Myometrial cell (primary cell): ENCODE data around the gene COPB2. TPM values are rescaled to one million over a fixed set of nuclear protein-coding genes. Genes with fewer than 3 reads are reported as not detected.

Source experiments
- total RNA-seq: library from RNA; depleted of rRNA; stranded (reverse); fragments of >200 nt; gene quantifications from 2 replicates; pipeline ENCODE4 v1.2.3, GENCODE V29; 2015

COPB2 gene
- total RNA-seq: 240 and 257 TPM in 2 replicates

DNA sequence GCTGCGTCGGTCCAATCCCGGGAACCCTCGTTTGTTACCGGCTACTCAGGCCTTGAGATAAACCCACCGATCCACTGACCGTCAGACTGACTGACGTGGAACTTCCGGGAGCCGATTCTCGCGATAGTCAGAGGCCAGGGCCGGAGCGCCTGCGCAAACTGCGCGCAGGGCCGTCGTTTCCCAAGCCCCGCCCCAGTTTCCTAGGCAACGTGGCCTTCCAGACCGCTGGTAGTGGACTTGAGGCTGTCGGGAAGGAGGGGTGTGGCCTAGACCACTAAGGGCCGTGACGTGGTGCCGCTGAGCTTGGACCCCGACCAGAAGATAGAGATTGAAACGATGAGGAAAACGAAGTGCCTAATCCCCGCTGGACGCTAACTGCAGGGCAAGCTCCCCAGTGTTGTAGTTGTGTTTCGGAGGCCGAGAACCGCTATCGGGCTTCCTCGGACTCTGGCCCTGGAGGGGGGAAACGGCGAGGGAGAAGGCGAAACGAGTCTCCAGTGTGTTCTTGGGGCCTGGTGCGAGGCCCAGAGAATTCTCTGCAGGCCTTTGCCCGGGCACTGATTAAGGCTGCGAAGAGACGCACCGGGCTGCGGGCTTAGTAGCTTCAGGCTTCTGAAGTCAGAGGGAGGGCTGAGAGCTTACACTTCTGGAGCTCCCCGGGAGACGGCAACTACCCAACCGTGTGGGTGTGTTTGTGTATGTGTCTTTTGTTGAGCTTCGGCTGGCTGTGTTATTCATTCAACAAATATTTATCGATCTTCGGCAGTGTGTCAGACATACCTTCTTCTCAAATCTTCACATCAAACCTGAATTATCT, at the start of gene COPB2:
COPB2 (minus strand) TSS at position 96 of the 817 bp plus-strand sequence. CDS start 97 bp downstream, outside the sequence.

GRCh38 chr3:139343895-139344856, 45.3 kb downstream of the COPB2 start, which contains the start of gene MRPS22:
Gene MRPS22 (plus strand): TSS chr3:139344020. CDS start chr3:139344027, 7 bp downstream.

Other genes starting within 250 kb of the COPB2 start
- gene MRPS22, start 45.6 kb downstream of the COPB2 start, total RNA-seq: 84.5 and 93.4 TPM in 2 replicates
- not detected in 2 replicates for gene RBP2, start 86.9 kb upstream of the COPB2 start, total RNA-seq
- 22.5 and 28.7 TPM in 2 replicates for gene RBP1, start 150.1 kb upstream of the COPB2 start, total RNA-seq